GM12878 (cell line): ENCODE data around the gene CDKN2B-AS1.

ENCODE experiments used
- BHLHE40 ChIP-seq, 2 experiments: fragments of 450-650 bp in 1 of 2; IDR thresholded peaks; 2 replicates each; pipeline ENCODE4 v1.6.1; 2011 to 2017; ENCODE audit warnings: low read depth in 2 of 2, borderline replicate concordance in 1 of 2, improper control_type of control experiment in 1 of 2, low read length in 1 of 2, mild to moderate bottlenecking in 1 of 2
- ESRRA ChIP-seq: IDR thresholded peaks from 2 replicates; pipeline ENCODE4 v1.6.1; 2012; ENCODE audit warnings: mild to moderate bottlenecking, low read length, improper control_type of control experiment
- KDM1A ChIP-seq: fragments of 200-600 bp; sonication (generic); IDR thresholded peaks from 2 replicates; pipeline ENCODE4 v1.6.1; 2016; ENCODE audit warnings: borderline replicate concordance
- POLR2A ChIP-seq: IDR thresholded peaks from 2 replicates; pipeline ENCODE4 v1.6.1; 2011; ENCODE audit warnings: low read depth, mild to moderate bottlenecking, low read length
- POLR2AphosphoS5 ChIP-seq: IDR thresholded peaks from 2 replicates; pipeline ENCODE4 v1.6.1; 2011; ENCODE audit warnings: mild to moderate bottlenecking, low read length, inconsistent platforms
- RCOR1 ChIP-seq: conservative IDR thresholded peaks from 2 replicates; pipeline ENCODE4 v1.6.1; 2012; ENCODE audit warnings: low read depth, low read length, improper control_type of control experiment
- TCF7 ChIP-seq: IDR thresholded peaks from 2 replicates; pipeline ENCODE4 v1.6.1; 2014; ENCODE audit warnings: antibody characterized with exemption, borderline replicate concordance
- ZNF24 ChIP-seq: fragments of 450-650 bp; IDR thresholded peaks from 2 replicates; pipeline ENCODE4 v1.6.1; 2017; ENCODE audit warnings: antibody characterized with exemption, mild to moderate bottlenecking
- ZNF384 ChIP-seq: IDR thresholded peaks from 2 replicates; pipeline ENCODE4 v1.6.1; 2012; ENCODE audit warnings: low read depth, mild to moderate bottlenecking, low read length, improper control_type of control experiment, borderline replicate concordance
- TF ChIP-seq, protein P1 (sequence below): IDR thresholded peaks from 2 replicates; pipeline ENCODE4 v1.6.1; 2011; ENCODE audit warnings: low read depth, mild to moderate bottlenecking, low read length, moderate library complexity, borderline replicate concordance; ENCODE audit errors: extremely low read depth
- TF ChIP-seq, protein P2 (sequence below), 3 experiments: IDR thresholded peaks in 2 of 3; conservative IDR thresholded peaks in 1 of 3; 2 replicates each; pipeline ENCODE4 v1.5.1; 2011; ENCODE audit warnings: low read depth in 3 of 3, low read length in 3 of 3, mild to moderate bottlenecking in 3 of 3, control low read depth in 2 of 3, moderate library complexity in 2 of 3, inconsistent platforms in 1 of 3, mixed read lengths in 1 of 3; ENCODE audit not compliant: control insufficient read depth in 2 of 3, insufficient read depth in 1 of 3; ENCODE audit errors: extremely low read depth in 1 of 3
- TF ChIP-seq, protein P3 (sequence below): IDR thresholded peaks from 2 replicates; pipeline ENCODE4 v1.6.1; 2012; ENCODE audit warnings: low read depth, low read length, improper control_type of control experiment
- TF ChIP-seq, protein P4 (sequence below): fragments of 450-650 bp; IDR thresholded peaks from 2 replicates; pipeline ENCODE4 v1.6.1; 2016; ENCODE audit warnings: mild to moderate bottlenecking
- TF ChIP-seq, protein P5 (sequence below): IDR thresholded peaks from 2 replicates; pipeline ENCODE4 v1.6.1; 2012; ENCODE audit warnings: mild to moderate bottlenecking, low read depth, low read length

DNA sequence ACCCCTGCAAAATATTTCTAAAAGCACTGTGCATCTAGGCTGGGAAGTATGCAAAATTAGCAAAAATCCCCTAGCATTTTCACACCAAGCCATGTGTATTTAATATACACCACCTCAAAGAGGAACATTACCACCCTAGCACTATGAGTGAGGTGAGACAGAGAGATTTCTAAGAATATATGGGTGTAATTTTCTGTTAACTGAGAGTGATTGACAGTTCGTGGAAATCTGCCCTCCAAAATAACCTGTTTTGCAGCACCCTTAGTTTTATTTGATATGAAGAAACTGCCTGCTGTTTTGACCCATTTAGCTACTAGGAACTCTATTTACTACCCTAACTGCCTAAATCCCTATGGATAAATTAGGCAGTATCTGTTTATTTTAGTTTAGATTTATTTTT, 78.8 kb downstream of the CDKN2B-AS1 start:
- TF ChIP-seq, protein P1, sequence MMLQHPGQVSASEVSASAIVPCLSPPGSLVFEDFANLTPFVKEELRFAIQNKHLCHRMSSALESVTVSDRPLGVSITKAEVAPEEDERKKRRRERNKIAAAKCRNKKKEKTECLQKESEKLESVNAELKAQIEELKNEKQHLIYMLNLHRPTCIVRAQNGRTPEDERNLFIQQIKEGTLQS = no peak
- TF ChIP-seq ESRRA = no peak
- TF ChIP-seq BHLHE40 (IDR thresholded peaks at IDR 0.05; ENCODE audit: borderline replicate concordance in 1 of 2, low read depth in 2 of 2, low read length in 1 of 2) = no peak
- TF ChIP-seq, protein P2, sequence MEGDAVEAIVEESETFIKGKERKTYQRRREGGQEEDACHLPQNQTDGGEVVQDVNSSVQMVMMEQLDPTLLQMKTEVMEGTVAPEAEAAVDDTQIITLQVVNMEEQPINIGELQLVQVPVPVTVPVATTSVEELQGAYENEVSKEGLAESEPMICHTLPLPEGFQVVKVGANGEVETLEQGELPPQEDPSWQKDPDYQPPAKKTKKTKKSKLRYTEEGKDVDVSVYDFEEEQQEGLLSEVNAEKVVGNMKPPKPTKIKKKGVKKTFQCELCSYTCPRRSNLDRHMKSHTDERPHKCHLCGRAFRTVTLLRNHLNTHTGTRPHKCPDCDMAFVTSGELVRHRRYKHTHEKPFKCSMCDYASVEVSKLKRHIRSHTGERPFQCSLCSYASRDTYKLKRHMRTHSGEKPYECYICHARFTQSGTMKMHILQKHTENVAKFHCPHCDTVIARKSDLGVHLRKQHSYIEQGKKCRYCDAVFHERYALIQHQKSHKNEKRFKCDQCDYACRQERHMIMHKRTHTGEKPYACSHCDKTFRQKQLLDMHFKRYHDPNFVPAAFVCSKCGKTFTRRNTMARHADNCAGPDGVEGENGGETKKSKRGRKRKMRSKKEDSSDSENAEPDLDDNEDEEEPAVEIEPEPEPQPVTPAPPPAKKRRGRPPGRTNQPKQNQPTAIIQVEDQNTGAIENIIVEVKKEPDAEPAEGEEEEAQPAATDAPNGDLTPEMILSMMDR (IDR thresholded peaks at IDR 0.05 in 2 of 3, conservative IDR thresholded peaks at IDR 0.05 in 1 of 3; ENCODE audit: control insufficient read depth in 2 of 3, extremely low read depth in 1 of 3, insufficient read depth in 1 of 3, low read depth in 3 of 3, low read length in 3 of 3) = no peak
- no peak for TF ChIP-seq RCOR1
- no peak for TF ChIP-seq KDM1A
- no peak for TF ChIP-seq POLR2A
- TF ChIP-seq, protein P3, sequence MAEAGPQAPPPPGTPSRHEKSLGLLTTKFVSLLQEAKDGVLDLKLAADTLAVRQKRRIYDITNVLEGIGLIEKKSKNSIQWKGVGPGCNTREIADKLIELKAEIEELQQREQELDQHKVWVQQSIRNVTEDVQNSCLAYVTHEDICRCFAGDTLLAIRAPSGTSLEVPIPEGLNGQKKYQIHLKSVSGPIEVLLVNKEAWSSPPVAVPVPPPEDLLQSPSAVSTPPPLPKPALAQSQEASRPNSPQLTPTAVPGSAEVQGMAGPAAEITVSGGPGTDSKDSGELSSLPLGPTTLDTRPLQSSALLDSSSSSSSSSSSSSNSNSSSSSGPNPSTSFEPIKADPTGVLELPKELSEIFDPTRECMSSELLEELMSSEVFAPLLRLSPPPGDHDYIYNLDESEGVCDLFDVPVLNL = no peak
- TF ChIP-seq POLR2AphosphoS5 = no peak
- no peak for TF ChIP-seq ZNF24
- TF ChIP-seq ZNF384 = no peak
- TF ChIP-seq TCF7 = no peak
- TF ChIP-seq, protein P4, sequence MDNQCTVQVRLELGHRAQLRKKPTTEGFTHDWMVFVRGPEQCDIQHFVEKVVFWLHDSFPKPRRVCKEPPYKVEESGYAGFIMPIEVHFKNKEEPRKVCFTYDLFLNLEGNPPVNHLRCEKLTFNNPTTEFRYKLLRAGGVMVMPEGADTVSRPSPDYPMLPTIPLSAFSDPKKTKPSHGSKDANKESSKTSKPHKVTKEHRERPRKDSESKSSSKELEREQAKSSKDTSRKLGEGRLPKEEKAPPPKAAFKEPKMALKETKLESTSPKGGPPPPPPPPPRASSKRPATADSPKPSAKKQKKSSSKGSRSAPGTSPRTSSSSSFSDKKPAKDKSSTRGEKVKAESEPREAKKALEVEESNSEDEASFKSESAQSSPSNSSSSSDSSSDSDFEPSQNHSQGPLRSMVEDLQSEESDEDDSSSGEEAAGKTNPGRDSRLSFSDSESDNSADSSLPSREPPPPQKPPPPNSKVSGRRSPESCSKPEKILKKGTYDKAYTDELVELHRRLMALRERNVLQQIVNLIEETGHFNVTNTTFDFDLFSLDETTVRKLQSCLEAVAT = no peak
- TF ChIP-seq, protein P5, sequence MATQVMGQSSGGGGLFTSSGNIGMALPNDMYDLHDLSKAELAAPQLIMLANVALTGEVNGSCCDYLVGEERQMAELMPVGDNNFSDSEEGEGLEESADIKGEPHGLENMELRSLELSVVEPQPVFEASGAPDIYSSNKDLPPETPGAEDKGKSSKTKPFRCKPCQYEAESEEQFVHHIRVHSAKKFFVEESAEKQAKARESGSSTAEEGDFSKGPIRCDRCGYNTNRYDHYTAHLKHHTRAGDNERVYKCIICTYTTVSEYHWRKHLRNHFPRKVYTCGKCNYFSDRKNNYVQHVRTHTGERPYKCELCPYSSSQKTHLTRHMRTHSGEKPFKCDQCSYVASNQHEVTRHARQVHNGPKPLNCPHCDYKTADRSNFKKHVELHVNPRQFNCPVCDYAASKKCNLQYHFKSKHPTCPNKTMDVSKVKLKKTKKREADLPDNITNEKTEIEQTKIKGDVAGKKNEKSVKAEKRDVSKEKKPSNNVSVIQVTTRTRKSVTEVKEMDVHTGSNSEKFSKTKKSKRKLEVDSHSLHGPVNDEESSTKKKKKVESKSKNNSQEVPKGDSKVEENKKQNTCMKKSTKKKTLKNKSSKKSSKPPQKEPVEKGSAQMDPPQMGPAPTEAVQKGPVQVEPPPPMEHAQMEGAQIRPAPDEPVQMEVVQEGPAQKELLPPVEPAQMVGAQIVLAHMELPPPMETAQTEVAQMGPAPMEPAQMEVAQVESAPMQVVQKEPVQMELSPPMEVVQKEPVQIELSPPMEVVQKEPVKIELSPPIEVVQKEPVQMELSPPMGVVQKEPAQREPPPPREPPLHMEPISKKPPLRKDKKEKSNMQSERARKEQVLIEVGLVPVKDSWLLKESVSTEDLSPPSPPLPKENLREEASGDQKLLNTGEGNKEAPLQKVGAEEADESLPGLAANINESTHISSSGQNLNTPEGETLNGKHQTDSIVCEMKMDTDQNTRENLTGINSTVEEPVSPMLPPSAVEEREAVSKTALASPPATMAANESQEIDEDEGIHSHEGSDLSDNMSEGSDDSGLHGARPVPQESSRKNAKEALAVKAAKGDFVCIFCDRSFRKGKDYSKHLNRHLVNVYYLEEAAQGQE = no peak
